ENCODE results near the gene HES6.

The HES6 gene

DNA sequence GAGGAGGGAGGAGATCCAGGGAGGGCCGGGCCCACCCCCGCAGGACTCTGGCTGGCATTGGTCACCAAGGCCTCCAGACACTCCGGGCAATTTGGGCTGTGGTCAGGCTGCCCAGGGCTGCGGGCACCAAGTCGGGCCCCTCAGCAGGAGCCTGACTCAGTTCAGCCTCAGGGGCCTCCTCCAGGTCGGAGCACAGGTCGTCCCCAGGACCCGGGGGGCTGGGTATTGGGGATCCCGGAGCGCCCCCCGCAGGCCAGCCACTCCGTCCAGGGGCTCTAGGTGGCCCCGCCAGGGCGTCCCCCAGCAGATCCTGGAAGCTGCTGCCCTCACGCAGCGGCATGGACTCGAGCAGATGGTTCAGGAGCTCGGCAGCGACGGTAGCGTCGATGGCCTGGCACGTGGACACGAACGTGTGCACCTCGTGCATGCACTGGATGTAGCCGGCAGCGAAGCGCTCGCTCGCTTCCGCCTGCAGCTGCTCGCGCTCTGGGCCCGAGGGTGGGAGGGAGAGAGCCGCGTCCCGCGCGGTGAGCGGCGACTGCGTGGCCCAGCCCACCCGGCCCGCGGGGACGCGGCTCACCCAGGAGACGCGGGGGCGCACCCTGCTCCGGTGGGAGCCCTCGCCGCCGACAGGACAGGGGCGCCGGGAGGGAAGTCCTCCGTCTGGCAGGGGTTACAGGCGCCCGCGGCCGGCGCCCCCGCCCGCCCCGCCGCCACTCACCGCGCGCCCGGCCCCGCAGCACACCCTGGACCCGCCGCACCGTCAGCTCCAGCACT lies 884 bp downstream of the HES6 start:
- H3K4me3 ChIP-seq (ENCODE audit: low read depth, low read length): peak overlapping the region; percentile 77
- peaks cover 11% of the 10 kb centered on the region; the same call in 1 of the 2 replicates for H3K4me1 ChIP-seq (ENCODE audit: control insufficient read depth, insufficient read depth, low read length)
- H3K9me3 ChIP-seq (ENCODE audit: control insufficient read depth, insufficient read depth, low read depth, low read length): no peaks in the 10 kb centered on the region; the same call in 1 of the 2 replicates
- peaks cover 63% of the 10 kb centered on the region for H3K27me3 ChIP-seq (ENCODE audit: control insufficient read depth, insufficient read depth, low read length)
- no peak overlapping the region for H3K27ac ChIP-seq (ENCODE audit: low read depth, low read length)
- H3K36me3 ChIP-seq (ENCODE audit: control insufficient read depth, insufficient read depth, low read length): no peaks in the 10 kb centered on the region
- H3K9ac ChIP-seq (ENCODE audit: low read length): no peak overlapping the region

DNA sequence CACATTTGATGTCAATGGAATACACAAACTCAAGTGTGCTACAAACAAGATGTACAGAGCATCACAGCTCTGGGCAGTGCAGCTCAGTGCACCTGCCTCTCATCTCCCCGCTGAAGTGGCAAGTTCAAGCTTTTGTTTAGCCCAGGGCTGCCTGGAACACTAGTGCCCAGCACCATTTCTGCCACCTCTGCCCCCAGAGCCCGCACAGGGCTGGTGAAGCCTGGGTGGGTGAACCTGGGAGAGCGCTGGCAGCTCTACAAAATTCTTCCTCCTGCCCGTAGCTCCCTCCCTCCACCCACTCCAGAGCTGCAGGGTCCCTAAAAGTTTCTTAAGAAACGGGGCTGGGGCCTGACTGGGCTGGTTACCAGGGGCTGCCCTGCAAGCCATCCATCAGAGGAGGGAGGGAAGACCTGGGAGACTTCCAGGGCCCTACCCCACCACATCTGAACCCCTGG lies 1.5 kb downstream of the HES6 start:
- Histone ChIP-seq H3K4me3 (ENCODE audit: low read depth, low read length) (no peak overlapping the region), H3K9me3 (ENCODE audit: control insufficient read depth, insufficient read depth, low read depth, low read length) (no peaks in the 10 kb centered on the region; the same call in 1 of the 2 replicates), H3K27me3 (ENCODE audit: control insufficient read depth, insufficient read depth, low read length) (peaks cover 63% of the 10 kb centered on the region), H3K36me3 (ENCODE audit: control insufficient read depth, insufficient read depth, low read length) (no peaks in the 10 kb centered on the region), H3K27ac (ENCODE audit: low read depth, low read length) (no peak overlapping the region), H3K4me1 (ENCODE audit: control insufficient read depth, insufficient read depth, low read length) (peaks cover 8% of the 10 kb centered on the region; the same call in 1 of the 2 replicates), H3K9ac (ENCODE audit: low read length) (no peak overlapping the region)

DNA sequence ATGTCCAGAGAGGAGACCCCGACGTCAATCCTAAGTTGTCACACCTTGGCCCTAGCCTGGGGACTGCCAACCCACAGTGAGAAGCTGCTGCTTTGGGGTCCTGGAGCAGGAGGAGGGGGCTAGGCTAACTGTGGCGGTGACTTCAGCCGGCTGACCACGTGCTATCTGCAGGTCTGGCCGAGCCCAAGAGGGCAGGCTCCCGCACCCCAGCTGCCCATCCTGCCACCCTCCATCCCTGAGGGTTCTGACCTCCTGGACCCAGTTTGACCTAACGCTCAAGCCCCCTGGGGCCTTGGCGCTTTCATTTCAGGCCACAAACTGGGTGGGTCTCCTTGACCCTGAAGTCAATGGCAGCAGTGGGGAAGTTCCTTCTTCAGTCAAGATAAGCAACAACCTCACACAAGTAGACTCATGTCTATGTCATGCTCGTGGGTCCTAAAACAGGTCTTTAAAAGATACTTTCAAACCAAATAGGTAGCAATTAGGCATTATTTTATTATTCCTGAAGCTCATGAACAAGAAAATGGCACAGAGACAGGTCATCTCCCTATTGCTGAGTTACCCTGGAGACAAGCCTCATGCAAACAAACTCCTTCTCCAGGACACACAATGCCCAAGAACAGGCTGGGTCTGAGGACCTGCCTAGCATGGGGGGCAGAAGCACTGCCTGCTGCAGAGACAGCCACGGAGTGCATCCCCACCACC lies 2.3 kb downstream of the HES6 start:
- Histone ChIP-seq H3K27me3 (ENCODE audit: control insufficient read depth, insufficient read depth, low read length) (peaks cover 64% of the 10 kb centered on the region), H3K4me3 (ENCODE audit: low read depth, low read length) (no peak overlapping the region)

DNA sequence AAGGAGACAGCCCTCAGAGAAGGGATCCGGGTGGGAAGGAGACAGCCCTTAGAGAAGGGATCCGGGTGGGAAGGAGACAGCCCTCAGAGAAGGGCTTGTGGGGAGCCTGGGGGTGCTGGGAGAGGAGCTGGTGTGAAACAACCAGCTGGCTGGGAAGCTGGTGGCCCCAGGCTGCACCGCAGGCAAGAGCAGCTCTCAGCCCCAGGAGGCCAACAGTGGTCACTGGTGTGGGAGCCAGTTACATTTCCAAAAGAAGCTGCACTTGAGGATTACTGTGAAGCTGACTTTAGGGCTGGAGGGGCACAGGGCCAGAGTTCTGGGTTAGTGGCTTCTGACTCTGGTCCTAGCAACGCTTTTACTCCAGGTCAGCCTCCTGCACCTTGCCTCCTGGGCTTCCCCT lies 3.3 kb downstream of the HES6 start:
- Histone ChIP-seq H3K9ac (ENCODE audit: low read length) (no peak overlapping the region), H3K27me3 (ENCODE audit: control insufficient read depth, insufficient read depth, low read length) (peaks cover 64% of the 10 kb centered on the region), H3K27ac (ENCODE audit: low read depth, low read length) (no peak overlapping the region), H3K4me1 (ENCODE audit: control insufficient read depth, insufficient read depth, low read length) (no peaks in the 10 kb centered on the region), H3K4me3 (ENCODE audit: low read depth, low read length) (no peak overlapping the region), H3K36me3 (ENCODE audit: control insufficient read depth, insufficient read depth, low read length) (no peaks in the 10 kb centered on the region), H3K9me3 (ENCODE audit: control insufficient read depth, insufficient read depth, low read depth, low read length) (no peaks in the 10 kb centered on the region; the same call in 1 of the 2 replicates)

More for the DNA sequence above, 2.3 kb downstream of the HES6 start:
- no peak overlapping the region for H3K9ac ChIP-seq (ENCODE audit: low read length)
- no peak overlapping the region for H3K27ac ChIP-seq (ENCODE audit: low read depth, low read length)
- no peaks in the 10 kb centered on the region for H3K36me3 ChIP-seq (ENCODE audit: control insufficient read depth, insufficient read depth, low read length)
- H3K9me3 ChIP-seq (ENCODE audit: control insufficient read depth, insufficient read depth, low read depth, low read length): no peaks in the 10 kb centered on the region; the same call in 1 of the 2 replicates
- peaks cover 2% of the 10 kb centered on the region; the same call in 1 of the 2 replicates for H3K4me1 ChIP-seq (ENCODE audit: control insufficient read depth, insufficient read depth, low read length)

DNA sequence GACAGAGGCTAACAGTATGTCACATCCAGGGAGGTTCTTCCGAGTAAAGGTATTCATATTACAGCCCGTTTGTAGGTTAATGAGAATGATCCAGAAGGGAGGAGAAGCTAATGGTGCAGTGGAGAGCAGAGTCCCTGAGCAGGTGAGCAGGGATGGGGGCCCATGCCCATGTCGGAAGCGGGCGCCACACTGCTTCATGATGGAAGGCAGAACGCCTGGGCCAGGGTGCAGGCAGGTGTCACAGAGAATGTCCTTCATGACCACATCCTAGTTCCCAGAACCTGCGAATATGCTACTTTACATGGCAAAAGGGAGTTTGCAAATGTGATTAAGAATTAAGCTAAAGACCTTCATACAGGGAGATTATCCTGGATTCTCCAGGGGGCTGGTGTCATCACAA lies 4.0 kb downstream of the HES6 start:
- Histone ChIP-seq H3K4me1 (ENCODE audit: control insufficient read depth, insufficient read depth, low read length) (no peaks in the 10 kb centered on the region), H3K9me3 (ENCODE audit: control insufficient read depth, insufficient read depth, low read depth, low read length) (no peaks in the 10 kb centered on the region; the same call in 1 of the 2 replicates), H3K27me3 (ENCODE audit: control insufficient read depth, insufficient read depth, low read length) (peaks cover 63% of the 10 kb centered on the region), H3K27ac (ENCODE audit: low read depth, low read length) (no peak overlapping the region), H3K36me3 (ENCODE audit: control insufficient read depth, insufficient read depth, low read length) (no peaks in the 10 kb centered on the region), H3K9ac (ENCODE audit: low read length) (no peak overlapping the region), H3K4me3 (ENCODE audit: low read depth, low read length) (no peak overlapping the region)

DNA sequence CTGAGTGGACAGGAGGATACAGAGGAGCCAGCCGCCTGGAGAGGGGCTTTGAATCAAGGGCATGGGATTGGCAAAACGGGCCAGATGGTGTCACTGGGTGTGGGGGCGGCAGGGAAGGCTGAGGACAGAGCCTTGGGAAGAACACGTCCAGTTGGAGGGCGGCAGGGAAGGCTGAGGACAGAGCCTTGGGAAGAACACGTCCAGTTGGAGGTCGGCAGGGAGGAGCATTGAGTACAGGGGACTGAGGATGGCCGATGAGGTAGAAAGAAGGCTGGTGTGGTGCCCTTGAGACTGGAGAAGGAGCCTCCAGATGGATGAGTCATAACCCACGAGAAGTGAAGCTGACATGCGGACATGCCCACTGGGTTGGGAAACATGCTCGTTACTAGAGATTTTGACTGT lies 4.5 kb downstream of the HES6 start:
- H3K27me3 ChIP-seq (ENCODE audit: control insufficient read depth, insufficient read depth, low read length): peaks cover 68% of the 10 kb centered on the region
- H3K27ac ChIP-seq (ENCODE audit: low read depth, low read length): no peak overlapping the region
- H3K9ac ChIP-seq (ENCODE audit: low read length): no peak overlapping the region
- no peaks in the 10 kb centered on the region for H3K36me3 ChIP-seq (ENCODE audit: control insufficient read depth, insufficient read depth, low read length)
- no peaks in the 10 kb centered on the region; the same call in 1 of the 2 replicates for H3K9me3 ChIP-seq (ENCODE audit: control insufficient read depth, insufficient read depth, low read depth, low read length)
- no peak overlapping the region for H3K4me3 ChIP-seq (ENCODE audit: low read depth, low read length)
- H3K4me1 ChIP-seq (ENCODE audit: control insufficient read depth, insufficient read depth, low read length): 0 out of 2 replicates have a peak, but pooled peaks cover 3% of the 10 kb centered on the region

DNA sequence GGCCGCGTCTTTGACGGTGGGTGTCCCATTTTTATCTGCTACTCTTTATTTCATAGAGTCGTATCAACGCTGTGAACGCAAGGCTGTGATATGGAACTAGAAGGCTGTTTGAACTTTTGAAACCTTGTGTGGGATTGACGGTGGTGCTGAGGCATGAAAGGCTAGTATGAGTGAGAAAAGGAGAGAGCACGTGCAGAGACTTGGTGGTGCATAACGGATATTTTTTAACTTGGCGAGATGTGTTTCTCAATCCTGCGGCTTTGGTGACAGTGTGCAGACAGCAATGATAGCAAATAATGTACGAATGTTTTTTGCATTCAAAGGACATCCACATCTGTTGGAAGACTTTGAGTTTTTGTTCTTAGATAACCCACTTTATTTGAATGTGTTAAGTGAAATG lies 6.2 kb downstream of the HES6 start:
- no peak overlapping the region for H3K4me3 ChIP-seq (ENCODE audit: low read depth, low read length)
- no peaks in the 10 kb centered on the region; the same call in 1 of the 2 replicates for H3K9me3 ChIP-seq (ENCODE audit: control insufficient read depth, insufficient read depth, low read depth, low read length)
- no peak overlapping the region for H3K9ac ChIP-seq (ENCODE audit: low read length)
- no peak overlapping the region for H3K27ac ChIP-seq (ENCODE audit: low read depth, low read length)
- no peaks in the 10 kb centered on the region for H3K36me3 ChIP-seq (ENCODE audit: control insufficient read depth, insufficient read depth, low read length)
- H3K27me3 ChIP-seq (ENCODE audit: control insufficient read depth, insufficient read depth, low read length): peaks cover 79% of the 10 kb centered on the region
- 0 out of 2 replicates have a peak, but pooled peaks cover 3% of the 10 kb centered on the region for H3K4me1 ChIP-seq (ENCODE audit: control insufficient read depth, insufficient read depth, low read length)

DNA sequence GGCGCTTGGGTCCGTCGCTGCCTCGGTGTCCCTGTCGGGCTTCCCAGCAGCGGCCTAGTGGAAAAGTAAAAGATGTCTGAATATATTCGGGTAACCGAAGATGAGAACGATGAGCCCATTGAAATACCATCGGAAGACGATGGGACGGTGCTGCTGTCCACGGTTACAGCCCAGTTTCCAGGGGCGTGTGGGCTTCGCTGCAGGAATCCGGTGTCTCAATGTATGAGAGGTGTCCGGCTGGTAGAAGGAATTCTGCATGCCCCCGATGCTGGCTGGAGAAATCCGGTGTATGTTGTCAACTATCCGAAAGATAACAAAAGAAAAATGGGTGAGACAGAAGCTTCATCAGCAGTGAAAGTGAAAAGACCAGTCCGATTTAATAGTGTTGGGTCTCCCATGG lies 8.0 kb downstream of the HES6 start:
- Histone ChIP-seq H3K36me3 (ENCODE audit: control insufficient read depth, insufficient read depth, low read length) (no peaks in the 10 kb centered on the region), H3K9ac (ENCODE audit: low read length) (no peak overlapping the region), H3K4me3 (ENCODE audit: low read depth, low read length) (peak overlapping the region; percentile 75; the same call in 1 of the 2 replicates)

DNA sequence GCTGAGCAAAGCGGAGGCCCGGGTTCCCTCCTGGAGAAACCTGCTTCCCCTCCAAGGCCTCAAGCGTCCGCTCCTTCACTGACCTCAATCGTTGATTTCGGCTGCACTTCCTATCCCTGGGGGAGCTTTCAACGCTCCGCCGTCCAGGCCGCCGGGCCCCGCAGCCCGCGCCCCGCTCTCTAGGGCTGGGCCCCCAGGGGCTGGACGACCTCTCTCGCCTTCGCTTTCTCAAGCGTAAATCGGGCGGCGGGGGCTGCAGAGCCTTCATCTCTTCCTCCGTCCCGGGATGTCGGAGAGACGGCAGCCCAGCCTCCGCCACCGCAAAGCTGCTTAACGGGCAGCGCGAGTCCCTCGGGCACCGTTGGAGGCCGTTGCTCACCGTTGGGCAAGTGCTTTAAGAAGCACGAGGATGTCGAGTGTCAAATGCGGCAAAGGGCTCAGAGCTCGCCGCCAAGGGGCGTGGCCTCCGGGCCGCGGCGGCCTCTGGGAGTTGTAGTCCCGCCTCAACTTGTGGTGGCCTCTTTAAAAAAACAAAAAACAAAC lies 8.5 kb downstream of the HES6 start:
- Histone ChIP-seq H3K9me3 (ENCODE audit: control insufficient read depth, insufficient read depth, low read depth, low read length) (no peaks in the 10 kb centered on the region; the same call in 1 of the 2 replicates), H3K4me3 (ENCODE audit: low read depth, low read length) (peak overlapping the region; percentile 75), H3K4me1 (ENCODE audit: control insufficient read depth, insufficient read depth, low read length) (0 out of 2 replicates have a peak, but pooled peaks cover 6% of the 10 kb centered on the region), H3K36me3 (ENCODE audit: control insufficient read depth, insufficient read depth, low read length) (no peaks in the 10 kb centered on the region), H3K9ac (ENCODE audit: low read length) (peak overlapping the region; percentile 7), H3K27ac (ENCODE audit: low read depth, low read length) (no peak overlapping the region), H3K27me3 (ENCODE audit: control insufficient read depth, insufficient read depth, low read length) (peaks cover 61% of the 10 kb centered on the region)

More for the DNA sequence above, 8.0 kb downstream of the HES6 start:
- no peak overlapping the region for H3K27ac ChIP-seq (ENCODE audit: low read depth, low read length)
- H3K9me3 ChIP-seq (ENCODE audit: control insufficient read depth, insufficient read depth, low read depth, low read length): no peaks in the 10 kb centered on the region; the same call in 1 of the 2 replicates
- H3K27me3 ChIP-seq (ENCODE audit: control insufficient read depth, insufficient read depth, low read length): peaks cover 66% of the 10 kb centered on the region
- 0 out of 2 replicates have a peak, but pooled peaks cover 6% of the 10 kb centered on the region for H3K4me1 ChIP-seq (ENCODE audit: control insufficient read depth, insufficient read depth, low read length)

DNA sequence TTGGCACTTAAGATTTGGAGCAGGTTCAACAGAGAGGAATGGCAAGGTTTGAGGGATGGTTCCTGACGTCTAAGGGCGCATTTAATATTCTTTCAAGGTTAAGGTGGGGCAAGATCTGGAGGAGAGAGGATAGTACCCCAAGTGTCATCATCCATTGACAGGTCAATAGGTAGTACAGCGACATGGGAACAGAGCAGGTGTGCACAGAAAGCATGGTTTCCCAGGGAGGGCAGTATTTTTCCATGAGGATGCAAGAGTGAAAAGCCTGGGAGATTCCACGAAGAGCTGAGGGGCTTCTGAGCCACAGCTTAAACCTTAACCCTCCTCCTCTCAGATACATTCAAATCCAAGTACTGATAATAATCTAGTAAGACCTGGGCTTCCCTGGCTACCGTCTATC lies 9.1 kb downstream of the HES6 start:
- Histone ChIP-seq H3K9me3 (ENCODE audit: control insufficient read depth, insufficient read depth, low read depth, low read length) (no peaks in the 10 kb centered on the region), H3K9ac (ENCODE audit: low read length) (no peak overlapping the region), H3K4me1 (ENCODE audit: control insufficient read depth, insufficient read depth, low read length) (0 out of 2 replicates have a peak, but pooled peaks cover 6% of the 10 kb centered on the region), H3K27ac (ENCODE audit: low read depth, low read length) (no peak overlapping the region), H3K36me3 (ENCODE audit: control insufficient read depth, insufficient read depth, low read length) (no peaks in the 10 kb centered on the region), H3K4me3 (ENCODE audit: low read depth, low read length) (peak overlapping the region; percentile 75), H3K27me3 (ENCODE audit: control insufficient read depth, insufficient read depth, low read length) (peaks cover 55% of the 10 kb centered on the region)

Data from HUES6 (cell line).